Measurements from ENCODE around the gene MAP3K10.

Gene MAP3K10

GRCh38 chr19:40264314-40265054 is 73.3 kb downstream of the MAP3K10 start:
- Histone ChIP-seq H3K27me3 (ENCODE audit: control insufficient read depth, insufficient read depth, low read length) (no peaks in the 10 kb centered on the region), H3K4me1 (ENCODE audit: control insufficient read depth, insufficient read depth, low read length) (no peaks in the 10 kb centered on the region), H3K36me3 (ENCODE audit: control insufficient read depth, insufficient read depth, low read length) (peaks cover 5% of the 10 kb centered on the region), H3K9me3 (ENCODE audit: control insufficient read depth, low read length) (no peaks in the 10 kb centered on the region), H3K9ac (ENCODE audit: low read length) (no peak overlapping the region), H3K4me3 (ENCODE audit: low read length) (no peak overlapping the region)

Measured in mucosa of stomach (tissue), 1 donor.